A549 treated with dexamethasone at 1 μM for 4 hours (cell line): ENCODE results near the gene SHLD2. TPM values are rescaled to one million over a fixed set of nuclear protein-coding genes. Genes with fewer than 3 reads are reported as not detected.

Source experiments
- total RNA-seq: library from RNA; stranded (reverse); fragments of 200-300 nt; extraction: Qiagen RNA extraction; gene quantifications from 5 replicates; pipeline ENCODE4 v1.2.3, GENCODE V29; 2022

SHLD2 gene, protein sequence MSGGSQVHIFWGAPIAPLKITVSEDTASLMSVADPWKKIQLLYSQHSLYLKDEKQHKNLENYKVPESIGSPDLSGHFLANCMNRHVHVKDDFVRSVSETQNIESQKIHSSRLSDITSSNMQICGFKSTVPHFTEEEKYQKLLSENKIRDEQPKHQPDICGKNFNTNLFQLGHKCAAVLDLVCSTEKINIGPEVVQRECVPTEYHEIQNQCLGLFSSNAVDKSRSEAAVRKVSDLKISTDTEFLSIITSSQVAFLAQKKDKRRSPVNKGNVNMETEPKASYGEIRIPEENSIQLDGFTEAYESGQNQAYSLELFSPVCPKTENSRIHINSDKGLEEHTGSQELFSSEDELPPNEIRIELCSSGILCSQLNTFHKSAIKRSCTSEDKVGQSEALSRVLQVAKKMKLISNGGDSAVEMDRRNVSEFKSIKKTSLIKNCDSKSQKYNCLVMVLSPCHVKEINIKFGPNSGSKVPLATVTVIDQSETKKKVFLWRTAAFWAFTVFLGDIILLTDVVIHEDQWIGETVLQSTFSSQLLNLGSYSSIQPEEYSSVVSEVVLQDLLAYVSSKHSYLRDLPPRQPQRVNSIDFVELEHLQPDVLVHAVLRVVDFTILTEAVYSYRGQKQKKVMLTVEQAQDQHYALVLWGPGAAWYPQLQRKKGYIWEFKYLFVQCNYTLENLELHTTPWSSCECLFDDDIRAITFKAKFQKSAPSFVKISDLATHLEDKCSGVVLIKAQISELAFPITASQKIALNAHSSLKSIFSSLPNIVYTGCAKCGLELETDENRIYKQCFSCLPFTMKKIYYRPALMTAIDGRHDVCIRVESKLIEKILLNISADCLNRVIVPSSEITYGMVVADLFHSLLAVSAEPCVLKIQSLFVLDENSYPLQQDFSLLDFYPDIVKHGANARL
- total RNA-seq = 26.2 to 31.3 TPM (median 27.4 TPM) in 5 replicates

DNA sequence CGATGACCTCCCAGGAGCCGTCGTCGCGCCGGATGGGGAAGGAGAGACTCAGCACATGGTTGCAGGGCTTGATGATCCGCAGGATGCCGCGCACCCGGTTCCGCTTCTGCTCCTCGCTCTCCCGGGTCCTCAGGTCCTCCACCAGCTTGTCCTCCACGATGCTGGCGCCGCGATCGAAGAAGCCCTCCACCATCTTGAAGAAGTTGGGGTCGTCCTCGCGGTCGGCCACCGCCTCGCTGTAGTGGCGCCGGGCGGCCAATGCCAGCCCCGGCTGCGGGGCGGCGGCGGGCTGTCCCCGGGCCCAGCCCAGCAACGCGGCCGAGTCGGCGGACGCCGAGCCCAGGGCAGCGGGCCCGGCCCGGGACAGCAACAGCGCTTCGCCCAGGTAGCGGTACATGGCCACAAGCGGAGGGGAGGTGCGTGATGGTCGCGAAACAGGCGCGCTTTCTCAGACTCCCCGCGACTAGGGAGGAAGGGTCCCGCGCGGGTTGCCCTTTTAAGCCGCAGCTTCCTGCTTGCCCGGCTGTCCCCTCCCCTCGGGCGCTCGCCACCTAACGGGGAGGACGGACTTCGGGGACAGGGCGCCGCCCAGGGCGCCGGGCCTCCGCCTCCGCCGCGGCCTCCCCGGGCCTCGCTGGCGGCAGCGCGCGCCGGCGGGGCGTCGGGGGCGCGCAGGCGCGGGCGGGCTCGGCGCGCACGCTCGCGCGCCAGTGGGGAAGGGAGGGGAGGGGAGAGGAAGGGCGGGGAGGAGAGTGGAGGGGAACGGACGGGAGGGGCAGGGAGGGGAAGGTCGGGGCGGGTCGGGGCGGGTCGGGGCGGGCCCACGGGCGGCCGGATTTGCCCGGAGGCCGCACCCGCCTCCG is at the start of gene SHLD2, which contains the start of gene GLUD1:
TSS of gene SHLD2 (plus strand) at position 834 of the 863 bp plus-strand sequence. CDS start 56,149 bp downstream, outside the sequence.
TSS of gene GLUD1 (minus strand) at position 471 of the 863 bp plus-strand sequence. CDS start at position 397, 74 bp downstream.

DNA sequence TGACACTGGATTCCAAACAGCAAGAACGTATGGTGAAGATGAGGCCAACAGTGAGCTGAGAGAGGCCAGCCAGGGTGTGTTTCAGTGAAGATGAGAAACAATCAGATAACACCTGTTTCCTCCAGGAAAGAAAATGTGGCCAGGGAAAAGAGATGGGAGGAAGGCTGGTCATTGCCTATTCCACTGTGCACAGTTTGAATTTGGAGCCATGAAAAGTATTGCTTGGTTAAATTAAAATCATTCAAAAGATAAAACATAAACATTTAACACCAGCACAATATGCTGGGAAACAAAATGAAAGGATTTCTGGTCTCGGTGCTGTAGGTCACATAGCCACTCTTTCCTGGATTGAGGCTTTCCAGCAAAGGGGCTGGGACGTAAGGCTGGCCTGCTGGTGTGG is 130.1 kb downstream of the SHLD2 start, which contains the start of gene NUTM2A:
TSS of gene NUTM2A (plus strand) at position 301 of the 400 bp plus-strand sequence. CDS start 383 bp downstream, outside the sequence.

Other genes with a start within 250 kb of the SHLD2 start
- gene MMRN2, start 137.6 kb upstream of the SHLD2 start, total RNA-seq = 0.66 to 1.5 TPM (median 0.81 TPM) in 5 replicates
- 9.6 to 14.3 TPM (median 13.3 TPM) in 5 replicates for gene SNCG, start 136.6 kb upstream of the SHLD2 start, total RNA-seq
- gene ADIRF, start 126.7 kb upstream of the SHLD2 start, total RNA-seq = 0.14 TPM in 1 of 5 replicates, not detected in the others
- gene FAM25A, start 74.9 kb upstream of the SHLD2 start, total RNA-seq = not detected in 5 replicates
- 94.0 to 106 TPM (median 103 TPM) in 5 replicates for gene GLUD1, start 363 bp upstream of the SHLD2 start, total RNA-seq
- 0.04 to 0.15 TPM (median 0.08 TPM) in 4 of 5 replicates, not detected in the other for gene NUTM2A, start 130.2 kb downstream of the SHLD2 start, total RNA-seq